ENCODE data around the gene MSRB3. TPM values are rescaled to one million over a fixed set of nuclear protein-coding genes. Genes with fewer than 3 reads are reported as not detected.
"Not testable (repeated sequence)": the region's sequence is repeated elsewhere in the genome, so short reads cannot be mapped to it uniquely, and the experiment has no call there.

The MSRB3 gene
- total RNA-seq, 1 experiment from 2014 or later = 2.8 TPM

GRCh38 chr12:65458718-65459117, 180.2 kb downstream of the MSRB3 start:
- Histone ChIP-seq H3K36me3 (replicated peaks; ENCODE audit: control insufficient read depth, insufficient read depth, low read length) (no peaks in the 10 kb centered on the region), H3K4me3 (ENCODE audit: insufficient read depth, low read depth, low read length) (no peak overlapping the region), H3K27me3 (ENCODE audit: control insufficient read depth, insufficient read depth, low read length) (no peaks in the 10 kb centered on the region)
- DNase-seq = no peak

- Histone ChIP-seq H3K4me3 (ENCODE audit: insufficient read depth, low read depth, low read length) (no peak overlapping the region), H3K27me3 (ENCODE audit: control insufficient read depth, insufficient read depth, low read length) (no peaks in the 10 kb centered on the region), H3K36me3 (replicated peaks; ENCODE audit: control insufficient read depth, insufficient read depth, low read length) (no peaks in the 10 kb centered on the region)
- no peak for DNase-seq
Observed at GRCh38 chr12:65459545-65459944, 181.1 kb downstream of the MSRB3 start.

GRCh38 chr12:65460063-65460462, 181.6 kb downstream of the MSRB3 start:
- no peaks in the 10 kb centered on the region for H3K36me3 ChIP-seq (replicated peaks; ENCODE audit: control insufficient read depth, insufficient read depth, low read length)
- H3K27me3 ChIP-seq (ENCODE audit: control insufficient read depth, insufficient read depth, low read length) = no peaks in the 10 kb centered on the region
- no peak overlapping the region for H3K4me3 ChIP-seq (ENCODE audit: insufficient read depth, low read depth, low read length)
- DNase-seq = peak; percentile 38

DNA sequence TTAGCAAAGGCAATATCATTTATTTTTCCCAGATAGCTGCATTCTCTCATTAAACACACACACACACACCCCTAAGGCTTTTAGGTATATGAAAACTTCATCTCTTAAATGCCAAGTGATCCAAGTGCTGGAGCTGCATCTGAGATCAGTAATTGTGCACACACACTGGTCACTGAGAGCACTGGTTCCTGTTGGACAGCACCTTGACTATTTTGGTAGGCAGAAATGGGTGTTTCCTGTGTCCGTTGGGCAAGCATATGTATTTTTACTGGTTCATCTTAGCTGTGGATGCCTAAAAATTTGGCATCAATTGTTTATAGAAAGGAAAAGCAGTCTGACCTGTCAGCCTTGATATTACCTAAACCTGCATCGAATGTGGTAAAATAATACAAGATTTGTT, 182.5 kb downstream of the MSRB3 start:
- DNase-seq = no peak
- Histone ChIP-seq H3K36me3 (replicated peaks; ENCODE audit: control insufficient read depth, insufficient read depth, low read length) (no peaks in the 10 kb centered on the region), H3K27me3 (ENCODE audit: control insufficient read depth, insufficient read depth, low read length) (no peaks in the 10 kb centered on the region), H3K4me3 (ENCODE audit: insufficient read depth, low read depth, low read length) (no peak overlapping the region)

- no peaks in the 10 kb centered on the region for H3K36me3 ChIP-seq (replicated peaks; ENCODE audit: control insufficient read depth, insufficient read depth, low read length)
- no peaks in the 10 kb centered on the region for H3K27me3 ChIP-seq (ENCODE audit: control insufficient read depth, insufficient read depth, low read length)
- no peak overlapping the region for H3K4me3 ChIP-seq (ENCODE audit: insufficient read depth, low read depth, low read length)
- no peak for DNase-seq
Observed at GRCh38 chr12:65462484-65462883, 184.0 kb downstream of the MSRB3 start.

DNA sequence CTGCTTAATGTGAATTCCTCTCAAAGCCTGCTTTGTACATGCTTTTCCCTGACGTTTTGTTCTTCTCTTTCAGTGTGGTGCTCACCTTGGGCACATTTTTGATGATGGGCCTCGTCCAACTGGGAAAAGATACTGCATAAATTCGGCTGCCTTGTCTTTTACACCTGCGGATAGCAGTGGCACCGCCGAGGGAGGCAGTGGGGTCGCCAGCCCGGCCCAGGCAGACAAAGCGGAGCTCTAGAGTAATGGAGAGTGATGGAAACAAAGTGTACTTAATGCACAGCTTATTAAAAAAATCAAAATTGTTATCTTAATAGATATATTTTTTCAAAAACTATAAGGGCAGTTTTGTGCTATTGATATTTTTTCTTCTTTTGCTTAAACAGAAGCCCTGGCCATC, 184.6 kb downstream of the MSRB3 start:
- no peak for DNase-seq
- Histone ChIP-seq H3K36me3 (replicated peaks; ENCODE audit: control insufficient read depth, insufficient read depth, low read length) (no peaks in the 10 kb centered on the region), H3K4me3 (ENCODE audit: insufficient read depth, low read depth, low read length) (no peak overlapping the region), H3K27me3 (ENCODE audit: control insufficient read depth, insufficient read depth, low read length) (no peaks in the 10 kb centered on the region)

DNA sequence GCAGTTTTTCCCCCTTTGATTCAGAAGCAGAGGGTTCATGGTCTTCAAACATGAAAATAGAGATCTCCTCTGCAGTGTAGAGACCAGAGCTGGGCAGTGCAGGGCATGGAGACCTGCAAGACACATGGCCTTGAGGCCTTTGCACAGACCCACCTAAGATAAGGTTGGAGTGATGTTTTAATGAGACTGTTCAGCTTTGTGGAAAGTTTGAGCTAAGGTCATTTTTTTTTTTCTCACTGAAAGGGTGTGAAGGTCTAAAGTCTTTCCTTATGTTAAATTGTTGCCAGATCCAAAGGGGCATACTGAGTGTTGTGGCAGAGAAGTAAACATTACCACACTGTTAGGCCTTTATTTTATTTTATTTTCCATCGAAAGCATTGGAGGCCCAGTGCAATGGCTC, 185.1 kb downstream of the MSRB3 start:
- Histone ChIP-seq H3K4me3 (ENCODE audit: insufficient read depth, low read depth, low read length) (no peak overlapping the region), H3K36me3 (replicated peaks; ENCODE audit: control insufficient read depth, insufficient read depth, low read length) (no peaks in the 10 kb centered on the region), H3K27me3 (ENCODE audit: control insufficient read depth, insufficient read depth, low read length) (no peaks in the 10 kb centered on the region)
- DNase-seq = no peak

- no peak overlapping the region for H3K4me3 ChIP-seq (ENCODE audit: insufficient read depth, low read depth, low read length)
- DNase-seq = no peak
- no peaks in the 10 kb centered on the region for H3K27me3 ChIP-seq (ENCODE audit: control insufficient read depth, insufficient read depth, low read length)
- H3K36me3 ChIP-seq (replicated peaks; ENCODE audit: control insufficient read depth, insufficient read depth, low read length) = no peaks in the 10 kb centered on the region
Observed at GRCh38 chr12:65464930-65465329, 186.4 kb downstream of the MSRB3 start.

DNA sequence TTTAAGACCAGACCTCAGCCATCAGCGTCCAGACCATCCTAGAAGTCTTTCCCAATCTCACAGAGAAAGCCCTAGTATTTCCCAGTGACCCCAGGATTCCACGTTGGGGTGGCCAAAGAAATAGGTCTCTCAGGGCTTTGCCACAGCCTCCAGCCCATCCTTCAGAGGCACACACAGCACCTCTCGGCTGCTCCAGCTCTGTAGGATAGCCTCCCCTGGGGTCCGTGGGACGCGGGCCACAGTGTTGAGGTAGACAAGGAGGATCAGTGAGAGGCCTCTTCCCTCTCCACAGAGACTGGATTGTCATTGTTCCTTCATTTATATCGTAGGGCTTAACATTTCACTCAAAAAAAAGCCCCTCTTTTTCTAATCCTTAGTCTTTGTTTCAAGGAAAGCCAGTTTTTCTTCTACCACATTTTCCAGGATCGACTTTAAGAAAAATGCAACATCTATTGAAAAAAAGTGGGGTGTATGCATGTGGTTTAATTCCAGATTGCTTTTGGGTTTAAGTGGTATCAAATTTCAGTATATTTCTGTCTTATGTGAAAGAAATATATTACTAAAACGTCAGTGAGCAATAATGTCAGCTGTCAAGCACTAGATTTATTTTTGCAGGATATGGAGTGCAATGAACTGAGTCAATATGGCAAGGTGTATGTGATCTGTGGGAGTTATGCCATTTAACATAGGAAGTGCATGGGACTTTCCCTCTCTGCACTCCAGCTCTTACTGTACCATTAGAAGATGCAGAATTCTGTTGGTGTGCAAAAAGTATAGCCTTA, 187.5 kb downstream of the MSRB3 start:
- Histone ChIP-seq H3K27me3 (ENCODE audit: control insufficient read depth, insufficient read depth, low read length) (no peaks in the 10 kb centered on the region), H3K4me3 (ENCODE audit: insufficient read depth, low read depth, low read length) (no peak overlapping the region), H3K36me3 (replicated peaks; ENCODE audit: control insufficient read depth, insufficient read depth, low read length) (no peaks in the 10 kb centered on the region)
- DNase-seq = no peak

GRCh38 chr12:65466911-65467310, 188.4 kb downstream of the MSRB3 start:
- no peak overlapping the region for H3K4me3 ChIP-seq (ENCODE audit: insufficient read depth, low read depth, low read length)
- DNase-seq = no peak
- no peaks in the 10 kb centered on the region for H3K27me3 ChIP-seq (ENCODE audit: control insufficient read depth, insufficient read depth, low read length)
- H3K36me3 ChIP-seq (replicated peaks; ENCODE audit: control insufficient read depth, insufficient read depth, low read length) = no peaks in the 10 kb centered on the region

GRCh38 chr12:65470256-65470655, 191.8 kb downstream of the MSRB3 start:
- no peak for DNase-seq
- Histone ChIP-seq H3K27me3 (ENCODE audit: control insufficient read depth, insufficient read depth, low read length) (no peaks in the 10 kb centered on the region), H3K36me3 (replicated peaks; ENCODE audit: control insufficient read depth, insufficient read depth, low read length) (no peaks in the 10 kb centered on the region), H3K4me3 (ENCODE audit: insufficient read depth, low read depth, low read length) (no peak overlapping the region)

DNA sequence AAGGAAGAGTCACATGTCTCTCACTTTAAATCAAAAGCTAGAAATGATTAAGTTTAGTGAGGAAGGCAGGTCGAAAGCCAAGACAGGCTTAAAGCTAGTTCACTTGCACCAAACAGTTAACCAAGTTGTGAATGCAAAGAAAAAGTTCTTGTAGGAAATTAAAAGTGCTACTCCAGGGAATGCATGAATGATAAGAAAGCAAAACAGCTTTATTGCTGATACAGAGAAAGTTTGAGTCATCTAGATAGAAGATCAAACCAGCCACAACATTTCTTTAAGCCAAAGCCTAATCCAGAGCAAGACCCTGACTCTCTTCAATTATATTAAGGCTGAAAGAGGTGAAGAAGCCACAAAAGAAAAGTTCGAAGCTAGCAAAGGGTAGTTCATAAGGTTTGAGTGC, 193.6 kb downstream of the MSRB3 start:
- no peaks in the 10 kb centered on the region for H3K36me3 ChIP-seq (replicated peaks; ENCODE audit: control insufficient read depth, insufficient read depth, low read length)
- no peak overlapping the region for H3K4me3 ChIP-seq (ENCODE audit: insufficient read depth, low read depth, low read length)
- no peak for DNase-seq
- no peaks in the 10 kb centered on the region for H3K27me3 ChIP-seq (ENCODE audit: control insufficient read depth, insufficient read depth, low read length)

GRCh38 chr12:65474831-65475230, 196.3 kb downstream of the MSRB3 start:
- DNase-seq = no peak
- Histone ChIP-seq H3K36me3 (replicated peaks; ENCODE audit: control insufficient read depth, insufficient read depth, low read length) (no peaks in the 10 kb centered on the region), H3K4me3 (ENCODE audit: insufficient read depth, low read depth, low read length) (no peak overlapping the region), H3K27me3 (ENCODE audit: control insufficient read depth, insufficient read depth, low read length) (no peaks in the 10 kb centered on the region)

DNA sequence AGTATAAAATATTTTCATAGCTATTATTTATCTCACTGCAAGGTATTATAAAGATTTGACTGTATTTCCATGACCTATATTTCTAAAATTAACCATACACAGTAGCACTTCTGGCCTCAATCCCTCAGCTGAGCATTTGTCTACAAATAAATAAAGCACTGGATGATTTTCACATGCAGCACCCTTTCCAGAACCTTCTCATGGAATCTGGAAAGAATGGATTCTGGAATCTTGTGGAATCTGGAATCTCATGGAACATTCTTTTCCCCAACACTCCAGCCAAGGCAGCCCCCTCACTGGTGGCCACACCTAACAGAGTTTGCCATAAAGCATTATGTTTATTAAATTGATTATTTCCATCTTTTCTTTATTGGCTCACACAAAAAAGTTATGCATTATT, 199.2 kb downstream of the MSRB3 start:
- H3K36me3 ChIP-seq (replicated peaks; ENCODE audit: control insufficient read depth, insufficient read depth, low read length) = no peaks in the 10 kb centered on the region
- no peak overlapping the region for H3K4me3 ChIP-seq (ENCODE audit: insufficient read depth, low read depth, low read length)
- no peaks in the 10 kb centered on the region for H3K27me3 ChIP-seq (ENCODE audit: control insufficient read depth, insufficient read depth, low read length)

GRCh38 chr12:65483891-65484516, 205.5 kb downstream of the MSRB3 start:
- not testable (repeated sequence) for H3K36me3 ChIP-seq (replicated peaks; ENCODE audit: control insufficient read depth, insufficient read depth, low read length); DNase-seq; H3K27me3 ChIP-seq (ENCODE audit: control insufficient read depth, insufficient read depth, low read length); H3K4me3 ChIP-seq (ENCODE audit: insufficient read depth, low read depth, low read length)

More for the DNA sequence above, 199.2 kb downstream of the MSRB3 start:
- no peak for DNase-seq

All from H7 (cell line).